Stimulated activated CD4-positive, alpha-beta T cell treated with anti-CD3 and anti-CD28 coated beads, Interleukin-4, amount 100 ng/mL, for 1 hour (primary cell): Measurements from ENCODE around the gene SERGEF.

Experiments used
- DNase-seq: peaks from one replicate; pipeline ENCODE4 v3.0.0-alpha.2; 2020

Gene SERGEF

DNA sequence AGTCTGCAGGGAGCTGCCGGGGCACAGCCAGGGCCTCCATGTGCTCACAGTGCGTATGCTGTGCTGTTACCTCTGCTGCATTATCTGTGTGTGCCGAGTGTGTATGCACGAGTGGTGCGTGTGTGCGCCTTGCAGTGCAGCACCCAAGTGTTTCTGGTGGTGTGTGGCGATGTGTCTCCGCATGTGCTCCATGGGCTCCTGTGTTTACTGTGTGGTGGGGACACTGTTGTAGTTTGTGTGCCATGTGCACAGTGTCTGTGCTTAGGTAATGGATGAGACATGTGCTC is 246.8 kb downstream of the SERGEF start:
- DNase-seq: no peak

DNA sequence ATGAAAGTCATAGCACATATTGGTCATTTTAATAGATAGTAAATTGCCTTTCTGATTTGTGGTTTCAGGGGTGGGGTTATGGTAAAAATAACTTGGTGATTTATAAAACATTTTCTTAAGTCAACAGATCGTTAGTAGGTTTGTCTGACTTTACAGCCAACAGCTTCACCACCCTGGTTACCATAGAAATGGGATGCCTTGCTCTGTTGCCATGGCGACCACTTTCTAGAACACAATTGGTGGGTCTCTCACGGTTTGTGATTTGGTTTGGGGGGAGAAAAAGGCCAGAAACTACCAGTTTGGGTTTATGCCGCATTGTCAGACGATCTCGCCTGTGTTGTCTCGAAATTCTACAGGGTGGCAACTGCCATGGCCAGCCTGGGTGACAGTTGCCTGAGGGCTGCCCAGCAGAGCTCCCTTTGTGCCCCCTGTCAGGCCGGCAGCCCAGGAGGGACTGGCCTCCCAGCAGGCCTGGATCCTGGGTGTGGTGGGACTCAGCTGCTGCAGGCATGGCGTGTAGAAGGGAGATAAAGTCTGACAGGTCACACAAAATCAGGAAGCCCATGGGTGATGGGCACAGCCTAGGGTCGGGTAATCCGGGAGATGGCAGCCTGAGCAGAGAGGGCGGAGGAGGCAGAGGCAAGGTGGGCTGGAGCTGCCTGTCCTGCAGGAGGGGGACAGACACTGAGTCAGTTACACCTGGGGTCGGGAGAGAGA is 247.3 kb downstream of the SERGEF start:
- DNase-seq: no peak

DNA sequence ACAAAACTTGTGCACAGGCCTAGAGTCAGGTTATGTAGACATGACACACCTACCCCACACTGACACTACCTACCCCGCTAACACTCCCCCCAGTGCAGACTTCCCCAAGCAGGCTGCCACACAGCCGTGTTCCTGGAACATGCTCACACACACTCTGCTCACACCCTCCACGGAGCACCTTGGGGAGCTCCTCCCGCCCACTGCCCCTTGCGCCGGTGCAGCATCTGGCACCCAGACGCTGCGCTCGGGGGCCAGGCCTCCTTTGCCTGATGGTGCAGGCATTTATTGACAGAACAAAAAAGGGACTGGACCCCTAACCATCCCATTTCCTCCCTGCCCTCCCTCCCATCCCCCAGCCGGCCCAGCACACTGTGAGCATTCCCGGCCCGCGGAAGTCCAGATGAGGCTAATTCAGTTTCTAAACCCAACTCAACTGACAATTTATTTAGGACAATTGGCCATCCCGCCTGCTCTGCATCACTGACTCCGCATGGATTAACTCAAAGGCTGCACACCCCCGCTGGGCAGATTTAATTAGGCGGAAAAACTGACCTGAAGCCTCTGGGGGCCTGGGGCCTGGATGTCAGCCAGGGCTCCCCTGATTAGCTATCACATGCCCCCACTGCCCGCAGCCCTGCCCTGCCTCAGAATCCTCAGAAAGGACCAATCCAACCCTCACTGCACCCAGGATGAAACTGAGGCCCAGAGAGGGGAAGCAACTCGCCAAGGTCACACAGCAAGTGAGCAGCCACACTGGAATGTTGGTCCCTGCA is 248.2 kb downstream of the SERGEF start:
- DNase-seq: no peak

DNA sequence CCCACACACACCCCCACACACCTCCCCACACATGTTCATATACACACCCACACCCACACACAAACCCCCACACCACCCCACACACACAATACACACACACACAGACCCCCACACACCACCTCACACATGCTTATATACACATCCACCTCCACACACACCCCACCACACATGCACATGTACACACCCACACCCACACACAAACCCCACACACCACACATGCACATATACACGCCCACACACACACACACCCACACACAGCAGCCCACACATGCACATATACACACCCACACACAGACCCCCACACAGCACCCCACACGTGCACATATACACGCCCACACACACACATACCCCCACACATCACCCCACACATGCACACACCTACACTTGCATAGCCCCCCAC is 249.1 kb downstream of the SERGEF start:
- DNase-seq: no peak

DNA sequence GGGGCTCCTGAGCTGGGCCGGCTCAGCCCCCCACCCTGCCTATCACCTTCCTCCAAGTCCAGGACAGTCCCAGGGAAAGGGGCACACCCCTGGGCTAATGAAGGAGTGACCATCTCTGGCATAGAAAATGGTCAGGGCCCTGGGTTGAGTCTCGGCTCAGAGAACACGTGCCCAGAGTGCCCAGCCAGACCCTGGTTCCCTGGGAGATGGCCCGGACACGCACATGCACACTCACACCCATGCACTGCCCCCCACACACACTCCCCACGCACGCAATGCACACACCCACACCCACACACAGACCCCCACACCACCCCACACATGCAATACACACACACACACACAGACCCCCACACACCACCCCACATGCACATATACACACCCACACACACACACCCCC is 249.6 kb downstream of the SERGEF start:
- DNase-seq: no peak

DNA sequence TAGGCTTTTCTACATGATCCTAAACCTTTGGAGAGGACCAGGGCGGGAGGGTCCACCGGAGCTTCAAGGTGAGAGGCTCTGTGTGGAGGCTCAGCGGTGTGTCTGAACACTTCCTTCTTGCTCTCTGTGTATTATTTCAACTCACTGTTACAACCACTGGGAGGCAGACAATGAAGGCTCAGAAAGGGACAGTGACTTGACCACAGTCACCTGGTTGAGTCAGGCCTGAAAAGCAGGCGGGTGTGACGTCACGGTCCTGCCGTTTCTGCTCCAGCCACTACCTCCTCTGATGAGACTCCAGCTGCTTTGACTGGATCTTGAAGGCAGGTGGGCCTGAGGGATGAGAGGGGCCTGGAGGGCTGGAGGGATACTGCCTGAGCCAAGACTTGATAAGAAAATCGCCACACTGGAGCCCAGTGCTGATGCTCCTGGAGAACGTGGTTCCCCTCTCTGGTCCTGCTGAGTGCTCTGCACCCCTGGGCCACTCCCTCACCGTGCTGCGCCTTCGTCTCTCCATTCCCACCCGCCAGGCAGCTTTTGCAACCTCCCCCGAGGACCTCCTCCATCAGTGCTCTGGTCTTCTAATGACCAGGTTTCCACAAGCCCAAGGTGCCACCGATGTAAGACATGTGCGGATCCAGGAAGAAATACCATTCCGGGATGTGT is 250.4 kb downstream of the SERGEF start:
- DNase-seq: no peak

DNA sequence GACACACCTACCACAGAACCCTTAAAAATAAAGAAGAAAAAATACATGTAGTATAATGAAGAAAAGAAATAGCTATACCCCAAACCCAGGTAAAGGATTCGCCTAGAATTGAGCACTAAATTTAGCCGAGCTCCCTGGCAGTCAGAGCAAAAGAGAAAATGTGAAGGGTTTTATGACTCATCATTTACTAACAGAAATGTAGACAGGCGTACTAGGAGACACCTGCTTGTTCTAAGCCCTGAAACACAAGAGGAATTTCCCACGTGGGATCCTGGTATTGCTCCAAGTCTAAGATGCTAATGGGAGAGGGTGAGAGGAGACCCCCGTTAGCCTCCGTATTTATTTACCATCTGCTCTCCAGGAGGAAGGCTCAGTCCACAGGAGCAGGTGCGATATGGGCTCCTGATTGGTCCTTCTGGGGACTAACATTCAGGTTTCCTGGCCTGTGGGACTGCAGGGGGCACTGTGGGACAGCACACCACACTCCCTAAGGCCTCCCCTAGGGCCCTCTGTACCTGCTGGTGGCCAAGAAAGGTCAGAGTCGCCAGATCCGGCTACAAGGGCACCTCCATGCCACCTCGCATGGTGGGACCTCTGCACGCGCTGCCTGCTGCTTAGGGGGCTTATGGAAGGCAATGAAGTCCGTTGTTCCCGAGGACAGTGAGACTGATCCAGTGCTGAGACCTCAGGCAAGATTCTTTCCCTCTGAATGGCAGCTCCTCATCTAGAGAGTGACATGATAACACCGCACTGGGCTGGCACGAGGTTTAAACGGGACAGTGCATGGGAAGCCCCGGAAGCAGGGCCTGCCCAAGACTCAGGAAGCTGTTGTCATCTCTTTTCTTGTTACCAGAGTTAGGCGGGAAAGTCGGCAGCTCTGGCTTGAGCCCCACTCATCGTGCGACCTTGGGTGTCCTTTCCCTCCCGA is 252.5 kb downstream of the SERGEF start:
- DNase-seq: no peak

DNA sequence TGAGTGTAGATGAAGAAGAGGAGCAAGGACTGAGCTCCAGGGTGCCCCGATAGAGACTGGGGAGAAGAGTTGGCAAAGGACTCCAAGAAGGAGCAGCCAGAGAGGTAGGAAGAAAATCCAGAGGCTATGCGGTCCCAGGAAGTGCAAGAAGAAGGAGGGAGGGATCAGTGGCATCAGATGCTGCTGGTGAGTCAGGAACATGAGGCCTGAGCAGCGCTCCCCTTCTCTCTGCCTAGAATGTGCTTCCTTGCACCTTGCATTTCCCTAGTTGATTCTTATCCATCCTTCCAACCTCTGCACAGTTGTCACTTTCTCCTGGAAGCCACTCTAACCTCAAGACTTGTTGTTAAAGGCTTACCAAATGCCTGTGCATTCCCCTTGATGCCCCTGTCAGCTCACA is 257.0 kb downstream of the SERGEF start:
- DNase-seq: no peak

DNA sequence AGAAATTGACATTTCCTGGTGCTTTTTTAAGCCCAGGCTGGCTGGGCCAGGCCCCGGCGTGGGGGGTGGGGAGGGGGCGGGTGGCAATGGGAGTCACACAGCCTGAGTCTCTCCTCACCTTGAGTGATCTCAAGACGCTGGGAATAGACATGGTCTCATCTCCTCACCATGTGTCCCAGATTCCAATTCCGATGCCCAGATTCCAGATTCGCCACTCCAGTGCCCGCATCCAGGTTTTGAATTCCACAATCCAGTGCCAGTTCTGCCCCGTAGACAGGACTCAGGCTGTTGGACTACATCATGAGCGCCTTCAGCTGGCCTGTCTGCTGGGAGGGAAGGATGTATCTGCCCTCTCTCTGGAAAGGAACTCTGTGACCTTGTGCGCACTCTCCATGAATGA is 259.2 kb downstream of the SERGEF start:
- no peak for DNase-seq

DNA sequence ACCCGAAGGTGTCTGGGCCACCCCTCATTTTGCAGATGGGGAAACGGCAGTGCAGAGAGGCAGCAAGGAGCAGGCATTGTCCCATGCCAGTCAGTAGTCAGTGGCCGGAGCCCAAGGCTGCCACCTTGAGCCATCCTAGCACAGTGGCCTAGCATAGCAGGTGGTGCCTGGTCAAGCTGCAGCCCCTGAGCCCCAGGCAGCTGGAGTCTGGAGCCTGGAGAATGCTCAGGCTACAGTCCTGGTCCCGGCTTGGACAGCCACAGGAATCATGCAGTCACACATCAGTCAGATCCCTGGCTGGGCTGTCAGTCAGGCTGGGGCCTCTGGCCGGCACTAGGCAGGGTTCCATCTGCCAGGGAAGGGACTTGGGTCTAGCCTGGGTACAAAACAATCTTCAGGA is 259.7 kb downstream of the SERGEF start:
- no peak for DNase-seq

DNA sequence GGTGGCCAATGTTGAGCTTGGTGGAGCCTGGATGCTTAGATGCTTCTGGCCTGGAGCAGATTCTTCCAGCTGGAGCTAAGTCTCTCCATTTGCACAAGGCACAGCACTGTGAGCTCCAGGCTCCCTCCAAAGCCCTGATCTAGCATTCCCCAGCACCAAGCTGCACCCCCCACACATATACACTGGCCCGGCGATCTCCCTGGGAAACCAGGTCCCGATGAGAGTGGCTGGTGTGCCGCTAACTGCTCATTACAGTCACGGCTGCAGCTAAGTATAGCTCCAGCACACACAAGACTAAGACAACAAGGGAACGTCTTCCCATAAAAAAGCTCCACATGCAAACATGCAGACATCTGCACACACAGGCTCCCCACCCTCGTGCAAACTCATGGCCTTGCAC is 260.7 kb downstream of the SERGEF start:
- DNase-seq: no peak

DNA sequence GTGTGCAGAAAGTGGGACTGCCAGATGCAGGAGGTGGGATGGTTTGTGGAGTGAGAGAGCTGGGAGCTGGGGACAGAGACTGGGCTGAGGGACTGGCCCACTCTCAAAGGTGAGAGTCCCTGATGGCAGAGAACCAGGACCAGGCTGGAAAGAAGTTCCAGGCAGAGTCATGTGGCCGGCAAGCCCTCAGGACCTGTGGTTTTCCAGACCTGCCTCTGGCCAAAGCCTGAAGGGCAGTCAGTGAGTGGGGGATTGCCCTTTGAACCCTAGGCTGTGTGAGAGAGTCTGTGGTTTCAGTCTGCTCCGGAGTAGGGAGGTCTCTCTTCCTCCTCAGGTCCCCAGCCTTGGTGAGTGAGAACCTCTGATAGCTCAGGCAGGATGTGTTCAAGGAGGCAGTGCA is 261.3 kb downstream of the SERGEF start:
- no peak for DNase-seq

DNA sequence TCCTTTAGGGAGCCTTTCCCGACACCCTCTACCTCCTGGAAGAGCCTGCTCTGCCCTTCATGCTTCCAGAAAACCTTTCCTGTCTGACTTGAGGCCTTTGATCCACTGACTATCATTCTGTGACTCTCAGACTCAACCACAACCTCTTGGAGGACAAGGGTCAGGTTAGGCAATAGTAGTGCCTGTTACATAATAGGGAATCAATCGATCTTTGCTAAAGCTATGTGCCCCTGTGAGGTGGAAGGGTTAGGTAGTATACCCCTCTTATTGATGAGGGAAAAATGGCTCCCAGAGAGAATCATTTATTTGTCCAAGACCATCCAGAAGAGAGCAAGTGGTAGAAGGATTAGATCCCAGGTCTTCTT is 262.1 kb downstream of the SERGEF start:
- no peak for DNase-seq

DNA sequence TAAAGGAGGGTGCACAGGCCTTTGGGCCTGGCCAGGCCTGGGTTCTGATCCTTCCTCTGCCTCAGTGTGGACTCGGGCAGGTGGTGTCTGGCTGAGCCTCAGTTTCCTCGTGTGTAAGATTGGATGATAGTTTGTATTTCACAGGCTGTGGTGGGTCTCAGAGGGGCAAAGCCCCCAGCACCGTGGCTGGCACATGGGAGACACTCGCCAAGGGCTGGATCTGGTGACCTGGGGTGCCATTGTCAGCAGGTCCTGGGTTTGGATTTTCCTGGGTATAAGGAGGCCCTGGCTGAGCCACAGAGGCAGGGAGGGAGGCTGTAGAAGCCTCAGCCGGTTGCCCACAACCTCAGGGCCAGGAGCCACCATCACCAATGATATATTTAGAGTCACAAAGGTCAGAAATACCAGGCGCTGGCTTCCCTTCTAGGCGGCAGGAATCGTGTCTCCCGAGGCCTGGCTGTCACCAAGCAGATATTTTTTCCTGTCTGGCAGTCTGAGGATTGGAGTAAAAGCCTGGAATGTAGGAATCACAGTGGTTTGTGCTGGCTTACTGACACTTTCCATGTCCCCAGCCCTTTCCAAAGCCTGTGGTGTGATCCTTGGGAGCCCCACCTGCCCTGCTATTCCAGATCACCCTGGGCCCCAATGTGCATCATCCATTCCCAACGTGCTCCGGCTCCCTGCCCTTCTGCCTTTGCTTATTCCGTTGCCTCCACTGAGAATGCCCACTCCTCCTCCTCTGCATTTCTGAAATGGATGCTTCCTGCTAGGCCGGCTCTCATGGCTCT is 262.6 kb downstream of the SERGEF start:
- no peak for DNase-seq

DNA sequence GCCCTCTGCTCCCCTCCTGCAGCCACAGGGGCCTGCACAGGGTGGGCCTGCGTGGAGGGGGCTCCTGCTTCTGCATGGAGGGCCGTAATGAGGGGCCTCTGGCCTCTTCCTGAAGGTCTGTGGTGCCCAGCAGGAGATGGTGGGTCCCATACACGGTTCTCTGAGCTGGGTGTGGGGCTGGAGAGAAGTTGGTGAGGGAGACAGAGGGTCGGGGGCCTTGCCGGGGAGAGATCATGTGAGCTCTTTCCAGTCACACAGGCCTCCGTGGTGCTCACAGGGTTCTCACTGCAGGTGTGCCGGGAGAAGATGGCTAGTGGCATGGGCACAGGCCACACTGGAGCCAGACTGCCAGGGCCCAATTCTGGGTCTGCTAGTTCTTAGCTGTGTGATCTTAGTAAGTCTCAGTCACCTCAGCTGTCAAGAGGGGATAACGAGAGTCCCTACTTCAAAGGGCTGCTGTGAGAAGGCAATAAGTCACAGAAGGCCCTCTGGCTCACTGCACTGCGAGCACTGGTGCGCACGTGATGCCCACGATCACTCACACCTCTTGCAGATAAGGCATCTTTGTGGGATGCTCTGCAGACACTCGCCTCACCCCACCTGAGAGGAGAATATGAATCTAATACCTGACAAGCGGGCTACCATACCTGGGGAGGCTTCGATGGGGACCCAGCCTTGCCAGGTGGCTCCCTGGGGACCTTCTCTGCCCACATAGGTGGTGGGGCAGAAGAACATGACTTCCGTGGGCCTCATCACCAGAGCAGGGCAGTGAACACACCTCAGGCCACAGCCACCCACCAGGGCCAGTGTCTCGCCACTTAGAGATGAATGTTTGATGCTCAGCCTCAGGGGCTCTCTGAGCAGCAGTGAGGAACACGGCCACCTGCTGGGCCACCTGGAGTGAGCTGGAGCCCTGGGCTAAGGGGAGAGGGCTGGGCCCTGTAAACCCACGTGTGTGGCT is 263.8 kb downstream of the SERGEF start:
- DNase-seq: no peak

DNA sequence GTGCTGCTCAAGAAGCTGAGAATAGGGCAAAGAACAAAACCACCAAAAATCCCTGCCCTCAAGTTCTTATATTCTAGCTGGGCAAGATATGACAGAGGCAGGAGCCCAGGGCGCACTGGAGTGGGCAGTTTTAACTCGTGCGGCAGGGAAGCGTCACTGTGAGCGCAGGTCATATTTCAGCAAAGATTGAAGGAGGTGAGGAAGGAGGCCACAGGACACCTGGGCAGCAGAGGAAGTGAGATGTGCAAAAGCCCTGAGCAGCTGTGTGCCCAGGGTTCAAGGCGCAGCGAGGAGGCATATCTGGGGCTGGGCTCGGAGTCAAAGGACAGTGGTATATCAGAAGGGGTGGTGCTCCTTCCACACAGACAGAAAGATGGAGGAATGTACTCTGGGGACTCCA is 264.8 kb downstream of the SERGEF start:
- no peak for DNase-seq

DNA sequence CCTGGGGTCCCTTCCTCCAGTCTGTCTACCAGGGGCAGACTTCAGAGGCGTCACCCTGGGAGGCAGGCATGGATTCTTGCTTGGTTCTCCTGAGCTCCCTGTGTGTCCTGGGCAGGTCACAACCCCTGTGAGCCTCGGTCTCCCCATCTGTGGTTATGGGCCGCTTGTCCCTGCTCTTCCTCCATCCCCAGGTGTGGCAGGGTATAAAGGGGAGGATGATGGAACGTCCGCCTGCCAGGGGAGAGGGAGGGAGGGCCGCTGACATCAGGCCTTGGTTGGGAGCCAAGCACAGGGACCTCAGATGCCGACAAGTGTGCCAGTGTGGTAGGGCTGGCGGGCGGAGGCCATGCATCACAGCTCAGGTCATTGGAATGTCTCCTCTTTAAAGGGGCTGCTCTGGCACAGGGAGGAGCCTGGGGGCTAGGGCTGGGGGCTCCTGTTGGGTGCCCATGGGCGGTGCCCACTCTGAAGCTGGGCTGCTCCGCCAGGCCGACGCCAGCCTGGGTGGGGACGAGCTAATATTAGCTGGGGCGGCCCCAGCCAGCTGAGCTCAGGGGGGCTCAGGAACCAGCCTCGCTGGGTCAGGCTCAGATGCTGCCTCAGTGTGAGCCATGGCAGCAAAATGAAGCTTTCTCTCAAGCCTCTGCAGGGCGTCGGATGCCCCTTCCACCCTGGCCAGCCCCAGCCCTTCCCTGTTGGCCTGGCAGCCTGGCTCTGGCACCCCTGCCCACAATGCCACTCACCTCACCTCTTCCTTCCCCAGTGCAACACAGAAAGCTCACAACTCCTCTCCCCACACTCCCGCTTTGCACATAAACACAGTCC is 265.5 kb downstream of the SERGEF start:
- DNase-seq: no peak

DNA sequence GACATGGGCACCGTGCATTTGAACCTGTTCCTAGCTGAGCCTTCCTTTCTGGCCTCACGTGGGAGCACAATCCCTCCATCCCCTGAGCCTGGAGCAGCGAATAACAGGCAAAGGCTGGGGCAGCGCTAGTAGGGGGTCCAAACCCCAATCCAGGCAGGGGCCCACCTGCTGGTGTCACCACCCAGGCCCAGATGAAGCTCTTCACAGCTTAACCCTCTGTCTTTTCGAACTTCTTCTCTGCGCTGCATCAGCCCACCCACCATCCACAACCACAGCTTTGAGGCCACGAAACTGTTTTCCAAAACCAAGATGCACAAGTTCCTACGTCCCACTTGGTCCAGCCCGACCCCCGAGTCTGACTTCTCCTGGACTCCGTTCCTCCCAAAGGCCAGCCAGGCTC is 266.8 kb downstream of the SERGEF start:
- DNase-seq: no peak

DNA sequence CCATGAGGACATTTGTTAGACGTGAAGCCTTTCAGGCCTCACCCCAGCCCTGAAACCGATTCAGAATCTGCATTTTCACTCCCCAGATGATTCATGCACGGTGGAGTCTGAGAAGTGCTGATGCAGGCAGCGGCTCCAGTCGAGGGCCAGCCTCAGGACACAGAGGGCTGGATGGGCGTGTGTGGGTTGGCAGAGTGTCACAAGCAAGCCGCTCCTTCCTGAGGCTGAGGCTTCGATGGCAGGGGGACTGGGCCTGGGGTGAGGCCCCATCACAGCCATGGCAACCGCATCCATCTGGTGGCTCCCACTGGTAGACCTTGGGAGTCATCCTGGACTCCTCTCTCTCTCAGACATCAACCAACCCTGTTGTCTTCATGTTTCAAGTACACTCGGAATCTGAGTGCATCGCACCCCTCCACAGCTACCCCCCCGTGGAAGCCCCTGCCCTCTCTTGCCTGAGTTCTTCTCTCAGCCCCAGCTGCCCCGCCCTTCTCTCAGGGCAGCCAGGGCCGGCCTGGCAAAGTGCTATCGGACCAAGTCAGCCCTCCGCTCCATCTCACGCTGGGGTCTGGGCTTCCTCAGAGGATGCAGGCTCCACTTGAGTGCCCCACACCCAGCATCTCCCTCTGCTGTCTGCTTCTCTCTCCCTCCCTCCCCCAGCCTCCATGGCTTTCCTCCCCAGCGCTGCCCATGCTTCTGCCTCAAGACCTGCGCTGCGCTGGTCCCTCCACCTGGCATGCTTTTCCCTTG is 267.6 kb downstream of the SERGEF start:
- no peak for DNase-seq
